HG03039 (cell line): ENCODE measurements around the gene SH3TC1.

Source experiments
- ATAC-seq: cut with Tn5 transposase; IDR thresholded peaks from one replicate; pipeline ENCODE4 v1.9.1; 2021; ENCODE audit warnings: mild to moderate bottlenecking, moderate library complexity; ENCODE audit not compliant: unreplicated experiment

Gene SH3TC1

GRCh38 chr4:8272472-8273428, 73.7 kb downstream of the SH3TC1 start:
- no peak for ATAC-seq

DNA sequence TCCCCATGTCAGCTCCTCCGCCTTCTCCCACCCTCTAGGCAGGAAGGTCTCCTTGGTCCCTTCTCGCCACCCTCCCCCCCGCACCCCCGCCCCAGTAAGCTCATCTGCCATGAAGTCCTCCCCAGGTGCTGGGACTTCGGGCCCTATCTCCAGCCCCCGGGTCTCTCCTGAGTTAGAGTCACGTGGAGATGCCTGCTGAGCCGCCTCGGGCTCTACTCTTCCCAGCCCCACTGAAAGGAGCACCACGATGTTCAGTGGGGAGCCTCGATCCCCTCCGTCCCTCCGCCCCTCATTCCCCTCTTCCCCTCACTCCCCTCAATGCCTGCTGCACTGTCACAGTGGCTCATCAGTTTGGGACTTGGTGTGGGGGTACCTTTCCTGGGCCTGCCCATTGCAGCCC, 74.4 kb downstream of the SH3TC1 start:
- ATAC-seq = no peak

GRCh38 chr4:8274066-8274652, 75.1 kb downstream of the SH3TC1 start:
- ATAC-seq = no peak

- ATAC-seq = no peak
These were observed 75.9 kb downstream of the SH3TC1 start for GRCh38 chr4:8274765-8275547.

DNA sequence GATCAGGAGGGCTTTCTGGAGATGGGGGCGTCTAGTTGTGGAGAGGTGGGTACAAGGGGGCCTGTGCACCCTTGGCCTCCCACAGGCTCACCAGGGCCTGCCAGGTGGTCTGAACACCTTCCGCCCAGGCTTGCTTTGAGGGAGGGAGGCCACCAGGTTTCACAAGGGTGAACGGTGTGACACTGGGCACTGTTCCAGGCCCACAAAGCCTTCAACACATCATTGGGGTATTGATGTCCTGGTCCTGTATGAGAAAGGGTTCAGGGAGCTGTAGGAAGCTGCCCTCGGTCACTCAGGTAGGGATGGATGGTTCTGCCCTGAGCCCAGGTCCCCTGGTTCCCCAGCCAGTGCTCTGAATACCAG, 76.4 kb downstream of the SH3TC1 start:
- no peak for ATAC-seq

- no peak for ATAC-seq
These were observed 77.5 kb downstream of the SH3TC1 start for GRCh38 chr4:8276358-8277240.

DNA sequence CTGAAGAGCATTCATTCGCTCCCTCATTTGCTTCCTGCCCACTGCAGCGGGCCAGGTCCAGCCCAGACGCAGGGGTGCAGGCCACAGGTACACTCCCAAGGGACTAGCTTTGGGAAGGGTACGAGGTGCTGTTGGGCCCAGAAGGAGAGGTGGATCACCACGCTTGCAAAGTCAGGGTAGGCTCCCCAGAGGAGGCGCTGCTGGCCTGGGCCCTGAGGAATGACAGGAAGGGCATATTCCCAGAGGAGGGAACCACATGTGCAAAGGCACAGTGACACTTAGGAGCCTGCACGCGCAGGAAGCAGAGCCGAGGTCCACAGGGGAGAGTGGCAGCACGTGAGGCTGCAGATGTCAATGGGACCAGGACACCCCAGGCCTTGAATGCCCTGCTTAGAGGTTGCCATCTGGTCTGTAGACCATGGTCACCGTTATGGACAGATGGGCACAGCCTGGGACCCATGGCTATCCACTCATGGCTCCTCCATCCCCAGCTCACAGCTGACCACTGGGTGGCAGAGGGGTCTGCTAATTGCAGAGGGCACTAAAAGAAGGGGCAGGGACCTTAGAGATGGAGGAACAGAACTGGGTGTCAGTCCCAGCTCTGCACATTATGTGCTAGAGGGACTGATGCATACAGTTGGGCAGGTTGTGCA, 78.4 kb downstream of the SH3TC1 start:
- no peak for ATAC-seq

DNA sequence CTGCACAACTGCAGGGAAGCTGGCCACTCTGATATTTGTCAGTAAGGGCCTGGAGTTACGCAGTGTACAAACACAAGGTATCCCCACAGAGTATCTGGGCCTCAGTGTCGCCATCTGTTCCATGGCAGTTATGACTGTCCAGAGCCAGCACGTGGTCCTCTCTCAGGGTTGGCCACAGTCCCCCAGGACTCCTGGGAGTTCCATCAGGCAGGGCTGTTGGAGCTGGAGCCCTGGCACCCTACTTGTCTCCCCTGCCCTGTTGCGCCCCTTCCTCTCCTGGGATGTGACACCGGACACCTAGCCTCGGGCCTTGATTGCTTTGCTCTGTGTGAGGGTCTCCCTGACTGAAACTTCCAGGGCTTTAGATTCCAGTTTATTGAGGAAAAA, 78.9 kb downstream of the SH3TC1 start:
- no peak for ATAC-seq

DNA sequence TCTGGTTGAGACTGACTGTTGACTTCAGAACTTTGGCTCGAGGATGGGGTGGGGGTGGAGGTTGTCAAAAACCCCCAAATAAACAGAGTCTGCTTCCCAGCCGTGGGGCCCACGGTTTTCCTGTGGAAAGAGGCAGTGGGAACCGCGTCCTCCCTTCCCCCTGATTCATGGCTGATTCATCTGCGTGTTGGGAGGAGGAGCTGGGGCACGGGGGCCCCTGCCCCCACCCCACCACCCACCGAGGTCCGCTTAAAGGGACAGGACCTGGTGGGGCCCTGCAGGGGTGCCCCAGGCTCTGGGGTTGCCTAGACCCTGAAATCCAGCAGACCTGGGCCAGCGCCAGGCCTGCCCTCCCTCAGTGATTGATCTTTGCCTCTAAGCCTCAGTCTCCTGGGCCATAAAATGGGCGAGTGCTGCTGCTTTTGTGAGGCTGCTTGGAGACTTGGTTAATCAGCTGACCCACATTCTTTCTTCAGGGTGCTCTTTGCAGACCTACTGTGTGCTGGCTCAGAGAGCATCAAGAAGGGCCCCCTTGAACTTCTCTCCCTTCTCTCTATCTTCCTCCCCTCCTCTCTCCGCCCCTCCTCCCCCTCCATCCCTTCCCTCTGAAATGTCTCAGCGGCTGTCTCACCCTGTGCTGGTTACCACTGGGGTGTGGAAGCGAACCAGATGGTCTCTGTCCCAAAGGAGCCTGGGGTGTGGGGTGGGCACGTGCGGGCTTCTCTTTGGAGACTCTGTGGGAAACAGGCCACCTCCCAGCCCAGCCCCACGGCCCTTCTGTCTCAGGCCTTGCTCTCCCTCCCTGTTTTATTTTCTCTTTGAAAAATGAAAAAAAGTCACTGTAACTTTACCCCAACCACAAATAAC, 79.6 kb downstream of the SH3TC1 start:
- no peak for ATAC-seq

GRCh38 chr4:8279321-8280157, 80.4 kb downstream of the SH3TC1 start:
- ATAC-seq = no peak

- ATAC-seq = no peak
These were observed 81.2 kb downstream of the SH3TC1 start for GRCh38 chr4:8280158-8280875.

- ATAC-seq = no peak
These were observed 81.9 kb downstream of the SH3TC1 start for GRCh38 chr4:8280876-8281440.

DNA sequence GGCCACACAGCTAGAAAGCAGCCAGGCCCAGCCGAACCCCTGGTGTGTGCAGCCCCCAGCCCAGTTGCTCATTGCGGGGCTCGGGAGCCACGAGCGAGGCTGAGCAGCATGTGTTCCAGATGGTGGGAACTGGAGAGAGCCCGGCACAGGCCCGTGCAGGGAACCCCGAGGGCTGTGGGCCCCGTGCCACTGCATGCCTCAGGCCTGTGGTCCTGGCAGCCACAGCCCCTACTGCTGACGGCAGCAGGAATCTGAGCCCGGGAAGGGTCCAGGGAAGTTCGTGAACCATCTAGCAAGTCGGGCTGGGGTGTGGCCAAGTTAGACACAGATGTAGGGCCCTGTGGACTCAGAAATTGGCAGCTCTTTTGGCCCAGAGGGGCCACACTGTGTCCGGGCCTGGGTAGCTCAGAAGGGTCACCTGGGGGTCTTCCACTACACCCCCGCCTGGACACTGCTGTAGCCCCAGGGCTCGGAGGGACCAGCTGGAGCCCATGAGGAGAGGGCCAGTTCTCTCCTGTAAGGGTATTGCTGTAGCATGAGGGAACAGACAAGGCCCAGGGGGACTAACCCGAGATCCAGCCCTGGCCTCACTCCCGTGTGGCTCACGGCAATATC, 82.5 kb downstream of the SH3TC1 start:
- no peak for ATAC-seq

- no peak for ATAC-seq
These were observed 83.1 kb downstream of the SH3TC1 start for GRCh38 chr4:8282134-8282641.

GRCh38 chr4:8282742-8283141, 83.7 kb downstream of the SH3TC1 start:
- ATAC-seq = no peak

GRCh38 chr4:8283161-8283560, 84.1 kb downstream of the SH3TC1 start:
- no peak for ATAC-seq

- no peak for ATAC-seq
These were observed 84.6 kb downstream of the SH3TC1 start for GRCh38 chr4:8283631-8284121.
